ENCODE measurements around the gene SLAMF6.
"Not testable (repeated sequence)": the region's sequence is repeated elsewhere in the genome, so short reads cannot be mapped to it uniquely, and the experiment has no call there.

SLAMF6 gene

GRCh38 chr1:160500321-160500990 lies 22.6 kb downstream of the SLAMF6 start:
- DNase-seq: no peak

GRCh38 chr1:160499631-160500030 lies 23.4 kb downstream of the SLAMF6 start:
- no peak for DNase-seq

- not testable (repeated sequence) for DNase-seq
These were observed 24.6 kb downstream of the SLAMF6 start for GRCh38 chr1:160498301-160499065.

GRCh38 chr1:160496334-160496733 lies 26.7 kb downstream of the SLAMF6 start:
- no peak for DNase-seq

GRCh38 chr1:160494620-160495019 lies 28.4 kb downstream of the SLAMF6 start:
- DNase-seq: no peak

GRCh38 chr1:160492617-160493016 lies 30.4 kb downstream of the SLAMF6 start:
- DNase-seq: no peak

- no peak for DNase-seq
These were observed 31.1 kb downstream of the SLAMF6 start for GRCh38 chr1:160491981-160492380.

GRCh38 chr1:160491017-160491416 lies 32.0 kb downstream of the SLAMF6 start:
- DNase-seq: no peak

GRCh38 chr1:160489513-160490261 lies 33.4 kb downstream of the SLAMF6 start:
- no peak for DNase-seq

- no peak for DNase-seq
These were observed 34.6 kb downstream of the SLAMF6 start for GRCh38 chr1:160488347-160489058.

- no peak for DNase-seq
These were observed 36.6 kb downstream of the SLAMF6 start for GRCh38 chr1:160486453-160486852.

- DNase-seq: no peak
These were observed 39.4 kb downstream of the SLAMF6 start for GRCh38 chr1:160483505-160484185.

GRCh38 chr1:160481979-160482596 lies 41.0 kb downstream of the SLAMF6 start:
- no peak for DNase-seq

GRCh38 chr1:160480781-160481180 lies 42.3 kb downstream of the SLAMF6 start:
- not testable (repeated sequence) for DNase-seq

GRCh38 chr1:160479091-160479490 lies 44.0 kb downstream of the SLAMF6 start:
- not testable (repeated sequence) for DNase-seq

- DNase-seq: no peak
These were observed 48.4 kb downstream of the SLAMF6 start for GRCh38 chr1:160474392-160475242.

- no peak for DNase-seq
These were observed 50.9 kb downstream of the SLAMF6 start for GRCh38 chr1:160472112-160472511.

- no peak for DNase-seq
These were observed 51.8 kb downstream of the SLAMF6 start for GRCh38 chr1:160471253-160471652.

- no peak for DNase-seq
These were observed 55.5 kb downstream of the SLAMF6 start for GRCh38 chr1:160467576-160467975.

GRCh38 chr1:160466961-160467360 lies 56.1 kb downstream of the SLAMF6 start:
- no peak for DNase-seq

GRCh38 chr1:160465123-160465522 lies 57.9 kb downstream of the SLAMF6 start:
- no peak for DNase-seq

All from NCI-H1048 (cell line).